ENCODE data around the gene POLE3.
"Not testable (repeated sequence)": the region's sequence is repeated elsewhere in the genome, so short reads cannot be mapped to it uniquely, and the experiment has no call there.

Gene POLE3

GRCh38 chr9:113401027-113401792, 9.3 kb downstream of the POLE3 start, which contains the start of gene ALAD:
ALAD (minus strand) TSS chr9:113401284; CDS start chr9:113393559, 7,725 bp downstream.
- peak; percentile 99 for DNase-seq

GRCh38 chr9:113399646-113400200, 10.8 kb downstream of the POLE3 start:
- DNase-seq: no peak

GRCh38 chr9:113398796-113399195, 11.7 kb downstream of the POLE3 start:
- DNase-seq: no peak

- no peak for DNase-seq
These were observed 13.3 kb downstream of the POLE3 start for GRCh38 chr9:113397203-113397631.

- DNase-seq: no peak
These were observed 15.2 kb downstream of the POLE3 start for GRCh38 chr9:113395000-113395861.

GRCh38 chr9:113393281-113393680, 17.2 kb downstream of the POLE3 start:
- no peak for DNase-seq

GRCh38 chr9:113391917-113392316, 18.6 kb downstream of the POLE3 start:
- DNase-seq: no peak

GRCh38 chr9:113390192-113390960, 20.1 kb downstream of the POLE3 start:
- DNase-seq: no peak

- no peak for DNase-seq
These were observed 21.0 kb downstream of the POLE3 start for GRCh38 chr9:113389451-113389850.

GRCh38 chr9:113388833-113389232, 21.6 kb downstream of the POLE3 start:
- DNase-seq: no peak

- DNase-seq: no peak
These were observed 22.8 kb downstream of the POLE3 start for GRCh38 chr9:113387560-113388230.

- DNase-seq: no peak
These were observed 23.7 kb downstream of the POLE3 start for GRCh38 chr9:113386571-113387393.

- DNase-seq: no peak
These were observed 28.5 kb downstream of the POLE3 start for GRCh38 chr9:113381909-113382411.

- DNase-seq: not testable (repeated sequence)
These were observed 29.0 kb downstream of the POLE3 start for GRCh38 chr9:113381441-113381840.

- no peak for DNase-seq
These were observed 29.6 kb downstream of the POLE3 start for GRCh38 chr9:113380869-113381378.

GRCh38 chr9:113379829-113380210, 30.7 kb downstream of the POLE3 start:
- not testable (repeated sequence) for DNase-seq

GRCh38 chr9:113379094-113379828, 31.2 kb downstream of the POLE3 start:
- DNase-seq: not testable (repeated sequence)

- DNase-seq: peak; percentile 89
These were observed 33.6 kb downstream of the POLE3 start, which contains the start of gene HDHD3 for GRCh38 chr9:113376634-113377567. HDHD3 (minus strand) TSS chr9:113376986; CDS start chr9:113374354, 2,632 bp downstream.
